HL-60 (cell line): ENCODE results near the gene NR4A2.

Source experiments
- CTCF ChIP-seq: IDR thresholded peaks from one replicate; pipeline ENCODE4 v1.5.1; 2011; ENCODE audit warnings: low read length, control low read depth, inconsistent platforms; ENCODE audit not compliant: insufficient read depth
- GABPA ChIP-seq: IDR thresholded peaks from 2 replicates; pipeline ENCODE4 v1.6.1; 2012; ENCODE audit warnings: low read depth
- POLR2AphosphoS5 ChIP-seq: IDR thresholded peaks from 2 replicates; pipeline ENCODE4 v1.6.1; 2012; ENCODE audit warnings: low read depth
- REST ChIP-seq: IDR thresholded peaks from 2 replicates; pipeline ENCODE4 v1.6.1; 2012; ENCODE audit warnings: low read depth; ENCODE audit not compliant: insufficient replicate concordance

GRCh38 chr2:156340804-156341451, 8.4 kb upstream of the NR4A2 start:
- no peak for TF ChIP-seq CTCF
- TF ChIP-seq POLR2AphosphoS5: no peak
- TF ChIP-seq GABPA: no peak
- TF ChIP-seq REST: no peak
